Activated T-helper 17 cell treated with anti-CD3 and anti-CD28 coated beads, Interleukin-2, amount 50 U/mL, for 72 hours (primary cell): ENCODE results near the gene TMEM33. TPM values are rescaled to one million over a fixed set of nuclear protein-coding genes. Genes with fewer than 3 reads are reported as not detected.

Experiments used
- ATAC-seq: fragments of 150-1000 bp; cut with Tn5 transposase; replicated peaks from 2 replicates; pipeline ENCODE4 v1.10.0; 2021; ENCODE audit warnings: mild to moderate bottlenecking, moderate library complexity
- H3K27ac Mint-ChIP-seq: one replicate; pipeline ENCODE4 v1.8.0; 2022; ENCODE audit warnings: mixed read lengths
- H3K27me3 Mint-ChIP-seq: one replicate; pipeline ENCODE4 v1.8.0; 2022; ENCODE audit warnings: mixed read lengths
- H3K36me3 Mint-ChIP-seq: one replicate; pipeline ENCODE4 v1.8.0; 2022; ENCODE audit warnings: low read depth, mild to moderate bottlenecking, mixed read lengths
- H3K4me1 Mint-ChIP-seq: one replicate; pipeline ENCODE4 v1.8.0; 2022; ENCODE audit warnings: mixed read lengths
- H3K4me3 Mint-ChIP-seq: one replicate; pipeline ENCODE4 v1.8.0; 2022; ENCODE audit warnings: mild to moderate bottlenecking, mixed read lengths
- H3K9me3 Mint-ChIP-seq: one replicate; pipeline ENCODE4 v1.8.0; 2022; ENCODE audit warnings: mixed read lengths
- total RNA-seq, 2 donors: library from RNA; stranded (reverse); gene quantifications; one replicate each; pipeline ENCODE4 v1.2.3, GENCODE V29; 2022

The TMEM33 gene
- total RNA-seq, 2 donors from 2014 or later: 25.6 to 68.8 TPM

DNA sequence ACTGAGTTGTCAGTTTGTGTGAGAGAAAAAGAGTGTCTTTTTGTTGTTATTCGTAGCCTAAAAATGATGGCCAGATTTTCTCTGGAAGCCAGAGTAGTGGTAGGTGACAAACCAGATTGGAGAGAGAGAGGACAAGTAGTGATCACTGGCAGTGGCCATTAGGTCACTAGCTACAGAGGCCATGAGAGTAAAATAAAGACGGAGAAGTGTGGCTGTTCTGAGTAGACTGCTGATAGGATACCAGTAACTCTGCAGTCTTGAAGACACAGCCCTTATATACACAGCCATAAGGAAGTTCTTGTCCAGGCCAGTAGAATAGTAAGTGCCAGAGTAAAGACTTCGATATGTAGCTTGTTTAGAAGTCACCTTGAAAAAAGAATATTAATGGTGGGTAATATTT lies 62.8 kb downstream of the TMEM33 start:
- Mint-ChIP-seq H3K27me3 (no peaks in the 10 kb centered on the region), H3K4me1 (peaks cover 5% of the 10 kb centered on the region), H3K27ac (no peak overlapping the region), H3K36me3 (peaks cover 41% of the 10 kb centered on the region), H3K4me3 (no peak overlapping the region), H3K9me3 (no peaks in the 10 kb centered on the region)
- no peak for ATAC-seq

DNA sequence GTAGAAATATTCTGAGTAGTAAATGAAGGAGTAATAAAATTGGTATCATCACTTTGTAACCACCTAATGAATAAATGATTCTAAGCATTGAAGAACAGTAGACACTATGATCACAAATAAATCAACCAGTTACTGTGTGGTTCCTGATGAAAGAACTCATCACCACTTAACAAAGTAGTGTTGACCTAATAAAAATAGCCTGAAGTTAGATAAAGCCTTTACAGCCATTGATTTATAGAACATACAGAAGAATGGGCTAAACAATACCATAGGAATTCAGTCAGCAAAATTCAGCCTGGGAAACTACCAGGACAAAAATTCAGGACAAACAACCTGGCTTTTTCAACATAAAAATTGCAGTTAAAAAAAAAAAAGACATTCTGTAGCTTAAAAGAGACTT lies 64.1 kb downstream of the TMEM33 start:
- Mint-ChIP-seq H3K4me3 (no peak overlapping the region), H3K27ac (no peak overlapping the region), H3K36me3 (peaks cover 54% of the 10 kb centered on the region), H3K4me1 (peaks cover 12% of the 10 kb centered on the region), H3K27me3 (no peaks in the 10 kb centered on the region), H3K9me3 (no peaks in the 10 kb centered on the region)
- no peak for ATAC-seq

DNA sequence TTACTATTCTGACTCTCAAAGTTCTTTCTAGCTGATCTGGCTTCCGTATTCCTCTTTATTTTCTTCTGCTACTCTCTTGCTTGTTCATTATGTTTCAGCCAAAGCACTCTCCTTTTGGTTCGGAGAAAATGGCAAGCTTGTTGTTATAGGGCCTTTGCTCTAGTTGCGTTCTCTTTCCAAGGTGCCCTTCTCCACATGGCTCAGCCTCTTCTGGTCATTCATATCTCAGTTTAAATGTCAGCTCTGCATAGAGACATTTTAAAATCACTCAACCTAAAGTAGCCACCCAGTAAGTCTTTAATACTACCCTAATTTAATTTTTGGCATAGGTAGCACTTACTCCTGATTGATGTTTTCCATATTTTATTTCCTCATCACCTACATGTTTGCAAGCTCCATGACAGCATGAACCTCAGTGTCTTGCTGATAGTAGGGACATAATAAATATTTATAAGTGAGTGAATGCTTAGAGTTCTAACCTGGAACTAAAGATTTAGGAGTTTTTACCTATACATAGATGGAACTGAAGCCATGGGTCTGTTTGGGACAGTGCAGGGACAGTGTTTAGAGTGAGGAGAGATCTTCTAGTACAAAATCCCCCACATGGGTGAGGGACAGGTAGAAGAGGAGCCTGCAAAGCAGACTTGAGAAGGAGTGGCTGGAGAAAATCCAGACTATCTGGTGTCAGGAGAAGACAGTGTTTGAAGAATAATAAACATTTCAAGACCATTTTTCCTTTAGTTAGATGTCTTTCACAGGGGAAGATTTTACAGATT lies 73.0 kb downstream of the TMEM33 start:
- no peaks in the 10 kb centered on the region for H3K9me3 Mint-ChIP-seq

More for the DNA sequence above, 73.0 kb downstream of the TMEM33 start:
- ATAC-seq: no peak
- H3K27ac Mint-ChIP-seq: no peak overlapping the region
- H3K4me3 Mint-ChIP-seq: no peak overlapping the region
- peaks cover 6% of the 10 kb centered on the region for H3K4me1 Mint-ChIP-seq
- H3K27me3 Mint-ChIP-seq: no peaks in the 10 kb centered on the region
- H3K36me3 Mint-ChIP-seq: peaks cover 82% of the 10 kb centered on the region

Other genes with a start within 250 kb of the TMEM33 start
- gene PHOX2B, start 186.7 kb upstream of the TMEM33 start, total RNA-seq: not detected
- gene DCAF4L1, start 46.3 kb downstream of the TMEM33 start, total RNA-seq: under 1 TPM; 0.32 to 0.73 TPM
- gene SLC30A9, start 55.1 kb downstream of the TMEM33 start, total RNA-seq: 10 to 100 TPM; 45.6 to 45.7 TPM
- gene BEND4, start 217.2 kb downstream of the TMEM33 start, total RNA-seq: under 1 TPM; 0.32 TPM